NCI-H2081 (cell line): Measurements from ENCODE around the gene ZNF319.

Source experiments
- DNase-seq, 2 experiments: peaks; one replicate each; lab custom pipeline; 2025; lab: John Stamatoyannopoulos, UW

ZNF319 gene

DNA sequence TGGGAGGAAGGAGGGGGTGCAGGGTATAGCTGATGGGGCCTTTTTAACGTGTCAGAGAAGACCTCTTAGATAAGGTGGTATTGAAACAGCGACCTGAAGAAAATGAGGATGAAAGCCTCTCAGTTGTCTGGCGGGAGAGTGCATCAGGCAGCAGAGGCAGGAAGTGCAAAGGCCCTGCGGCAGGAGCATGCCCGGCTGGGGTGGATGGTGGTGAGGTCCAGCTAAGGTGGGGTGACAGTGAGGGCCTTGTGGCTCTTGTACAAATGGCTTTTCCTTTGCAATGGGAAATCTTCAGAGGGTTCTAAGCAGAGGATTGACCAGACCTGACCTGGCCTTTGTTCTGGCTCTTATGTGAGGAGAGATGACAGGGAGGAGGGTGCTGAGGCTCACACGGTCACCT lies 36.5 kb upstream of the ZNF319 start:
- no peak for DNase-seq

DNA sequence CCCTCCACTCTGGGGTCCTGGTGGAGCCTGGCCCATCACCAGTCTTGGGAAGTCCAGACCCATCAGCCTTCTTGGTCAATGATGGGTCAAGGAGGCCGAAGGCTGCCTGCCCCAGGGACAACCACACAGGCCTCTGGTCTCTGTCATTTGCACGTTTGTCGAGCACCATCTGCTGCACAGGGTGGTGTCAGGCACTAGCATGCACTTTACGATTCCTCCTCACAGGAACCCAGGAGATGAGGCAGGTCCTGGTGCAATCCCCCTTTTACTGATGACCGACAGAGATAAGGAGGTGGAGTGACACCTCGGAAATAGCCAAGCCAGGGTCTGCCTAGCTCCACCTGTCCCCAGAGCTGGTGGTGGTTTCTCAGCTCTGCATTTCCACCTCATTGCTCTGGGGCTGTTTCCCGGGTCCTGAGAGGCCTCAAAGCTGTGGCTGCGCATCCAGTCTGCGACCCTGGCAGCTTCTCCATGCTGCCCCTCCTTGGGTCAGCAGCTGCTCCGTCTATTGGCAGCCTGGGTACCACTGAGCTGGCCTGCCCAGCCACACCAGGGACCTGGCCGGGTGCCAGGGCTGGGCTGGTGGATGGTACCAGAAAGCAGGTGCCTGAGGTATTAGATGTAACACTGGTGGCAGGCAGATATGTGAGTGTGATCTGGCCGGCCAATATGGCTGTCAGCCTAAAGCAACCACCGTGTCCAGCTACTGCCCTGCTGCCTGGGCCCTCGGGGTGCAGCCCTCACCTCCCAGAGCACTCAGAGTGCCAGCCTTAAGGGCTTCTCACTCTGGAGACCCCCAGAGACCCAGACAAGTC lies 35.1 kb upstream of the ZNF319 start:
- peak in 1 of 2 experiments; percentile 5 for DNase-seq

DNA sequence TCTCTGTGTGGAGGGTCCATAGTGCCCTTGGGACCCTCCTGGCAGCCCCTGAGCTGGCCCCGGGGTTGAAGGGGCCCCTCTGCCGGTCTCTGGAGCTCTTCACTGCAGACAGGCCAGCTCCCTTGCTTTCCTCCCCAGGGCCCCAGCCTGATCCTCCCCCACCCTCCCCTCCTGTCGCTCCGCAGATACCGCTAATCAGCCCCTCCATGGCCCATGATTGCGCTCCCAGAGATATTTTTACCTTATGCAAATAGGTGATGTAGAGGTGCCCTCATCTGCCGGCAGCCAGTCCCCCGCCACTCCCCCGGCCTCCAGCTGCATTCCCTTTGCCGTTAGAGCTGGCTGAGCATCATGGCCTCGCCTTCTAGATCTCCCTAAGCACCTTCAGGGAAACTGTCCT lies 34.3 kb upstream of the ZNF319 start:
- DNase-seq: no peak

DNA sequence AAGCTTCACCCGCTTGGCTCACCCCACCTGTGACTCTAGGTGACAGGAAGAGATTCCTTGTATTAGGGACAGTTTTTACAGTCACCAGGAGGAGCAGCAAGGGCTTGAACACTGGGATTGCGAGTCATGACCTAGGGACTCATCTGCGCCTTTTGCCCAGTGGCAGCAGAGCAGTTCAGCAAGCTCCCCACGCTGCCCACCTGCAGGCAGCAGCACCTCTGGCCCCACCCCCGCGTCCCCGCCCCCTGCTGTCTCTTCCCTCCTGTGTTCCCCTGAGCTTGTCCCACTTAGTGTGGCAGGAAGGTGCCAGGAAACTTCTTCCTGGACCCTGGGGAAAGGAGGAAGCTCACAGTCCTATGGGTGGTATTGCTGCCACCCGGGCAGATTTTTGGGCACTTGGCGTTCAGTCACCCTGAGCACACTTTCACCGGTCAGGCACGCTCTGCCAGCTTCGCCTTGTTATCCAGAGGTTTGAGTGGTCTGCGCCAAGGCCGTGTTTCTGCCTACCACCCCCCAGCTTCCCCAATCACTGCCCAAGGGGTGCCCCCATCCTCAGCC lies 33.7 kb upstream of the ZNF319 start:
- no peak for DNase-seq

DNA sequence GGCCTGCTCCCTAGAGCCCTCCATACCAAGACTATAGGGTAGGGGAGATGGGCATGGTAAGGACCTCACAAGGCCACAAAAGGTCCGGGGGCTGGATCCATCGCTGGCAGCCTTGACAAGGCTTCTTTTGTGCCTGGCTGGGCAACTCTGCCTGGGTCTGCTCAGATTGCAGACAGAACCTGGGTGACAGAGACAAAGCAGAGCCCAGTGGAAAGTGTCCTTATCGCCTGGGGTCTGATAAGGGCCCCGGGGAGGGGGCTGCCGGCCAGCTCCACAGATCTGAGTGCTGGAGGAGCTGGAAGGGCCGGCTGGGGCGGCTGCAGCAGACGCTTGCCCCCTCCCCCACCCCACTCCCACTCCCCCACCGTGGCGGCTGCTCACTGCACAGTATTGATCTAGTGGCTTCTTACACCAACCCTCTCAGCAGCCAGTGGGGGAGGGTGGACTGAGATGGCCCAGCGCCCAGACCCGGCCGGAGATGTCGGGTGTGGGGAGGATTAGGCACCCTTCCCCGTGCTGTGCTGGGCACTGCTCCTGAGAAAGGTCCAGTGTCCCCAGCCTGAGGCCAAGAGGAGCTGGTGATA lies 32.3 kb upstream of the ZNF319 start:
- no peak for DNase-seq

DNA sequence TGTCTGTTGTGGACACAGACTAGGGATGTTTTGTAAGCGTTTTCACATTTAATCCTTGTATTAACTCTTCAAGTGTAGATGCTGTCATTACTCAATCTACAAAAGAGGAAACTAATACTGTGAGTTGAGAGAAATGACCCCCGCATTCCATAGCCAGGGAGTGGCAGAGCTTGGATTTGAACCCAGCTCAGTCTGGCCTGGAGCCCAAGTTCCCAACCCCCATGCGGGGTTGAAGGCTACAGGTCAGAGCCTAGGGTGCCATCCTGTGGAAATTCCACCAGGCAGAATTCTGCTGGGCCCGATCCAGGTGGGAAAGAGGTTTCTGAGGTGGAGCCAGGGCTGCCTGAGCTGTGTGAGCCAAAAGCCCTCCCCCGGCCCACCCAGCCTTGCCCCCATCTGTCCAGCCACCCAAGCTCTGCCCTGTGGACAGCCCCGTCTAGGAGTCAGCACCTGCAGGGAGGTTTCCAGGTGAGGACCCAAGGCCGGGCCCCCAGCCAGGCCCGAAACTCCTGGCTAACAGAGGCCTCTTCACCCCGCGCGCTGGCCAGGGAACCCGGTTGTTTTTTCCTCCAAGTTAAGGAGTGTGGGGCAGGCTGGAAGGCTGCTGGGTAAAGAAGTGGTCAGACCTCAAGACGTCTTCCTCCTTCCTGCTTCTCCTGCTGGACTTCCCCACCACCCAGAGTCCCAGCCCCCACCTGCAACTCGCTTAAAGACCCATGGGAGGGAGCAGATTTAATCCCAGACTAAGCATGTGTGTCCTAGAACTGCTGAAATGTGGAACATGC lies 30.7 kb upstream of the ZNF319 start:
- no peak for DNase-seq

DNA sequence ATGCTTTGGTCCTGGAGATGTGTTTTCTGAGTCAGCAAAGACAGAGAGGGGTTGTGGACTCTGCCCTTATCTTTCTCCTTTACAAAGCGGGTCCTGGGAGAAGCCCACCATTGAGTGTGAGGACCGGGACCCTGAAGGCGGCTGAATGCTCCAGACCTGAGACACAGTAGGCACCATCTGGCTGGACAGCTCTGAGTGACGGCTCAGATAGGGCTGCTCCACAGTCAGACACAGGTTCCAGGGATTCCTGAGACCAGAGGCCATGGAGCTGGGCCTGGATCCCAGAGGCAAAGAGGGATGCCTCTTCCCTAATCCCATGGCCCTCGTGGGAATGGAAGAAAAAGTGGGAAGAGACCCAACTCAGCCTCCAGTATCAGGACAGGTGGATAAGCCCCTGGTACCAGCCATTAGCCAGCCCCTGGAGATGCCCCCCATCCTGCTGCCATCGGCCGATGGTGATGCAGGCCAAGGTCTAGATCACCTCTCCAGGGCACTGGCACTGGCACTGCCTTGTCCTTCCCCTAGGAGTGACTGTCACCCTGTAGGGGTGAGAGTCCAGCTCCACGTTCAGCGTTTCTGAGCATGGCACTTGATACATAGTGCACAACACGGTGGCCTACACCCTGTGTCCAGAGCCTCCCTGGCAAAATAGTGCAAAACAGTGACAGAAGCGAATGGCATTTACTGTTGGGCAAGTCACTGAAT lies 29.8 kb upstream of the ZNF319 start:
- no peak for DNase-seq

DNA sequence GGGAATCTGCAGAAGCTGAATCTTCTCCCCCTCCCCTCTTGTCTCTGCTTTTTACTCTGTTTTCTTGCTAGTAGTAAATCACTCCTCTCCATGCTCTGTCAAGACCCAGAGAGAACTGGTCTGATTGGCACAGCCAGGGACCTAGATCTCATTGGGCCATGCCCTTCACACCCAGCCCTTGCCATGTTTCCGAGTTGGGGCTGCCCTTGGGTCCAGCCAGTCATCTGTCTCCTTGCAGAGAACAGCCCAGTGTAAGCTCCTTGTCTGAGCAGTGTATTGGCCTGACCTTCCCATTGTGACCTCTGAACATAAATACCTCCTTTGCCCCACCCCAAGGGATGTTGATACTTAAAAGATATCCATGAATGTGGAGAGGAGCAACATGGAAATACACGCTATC lies 28.9 kb upstream of the ZNF319 start:
- no peak for DNase-seq

DNA sequence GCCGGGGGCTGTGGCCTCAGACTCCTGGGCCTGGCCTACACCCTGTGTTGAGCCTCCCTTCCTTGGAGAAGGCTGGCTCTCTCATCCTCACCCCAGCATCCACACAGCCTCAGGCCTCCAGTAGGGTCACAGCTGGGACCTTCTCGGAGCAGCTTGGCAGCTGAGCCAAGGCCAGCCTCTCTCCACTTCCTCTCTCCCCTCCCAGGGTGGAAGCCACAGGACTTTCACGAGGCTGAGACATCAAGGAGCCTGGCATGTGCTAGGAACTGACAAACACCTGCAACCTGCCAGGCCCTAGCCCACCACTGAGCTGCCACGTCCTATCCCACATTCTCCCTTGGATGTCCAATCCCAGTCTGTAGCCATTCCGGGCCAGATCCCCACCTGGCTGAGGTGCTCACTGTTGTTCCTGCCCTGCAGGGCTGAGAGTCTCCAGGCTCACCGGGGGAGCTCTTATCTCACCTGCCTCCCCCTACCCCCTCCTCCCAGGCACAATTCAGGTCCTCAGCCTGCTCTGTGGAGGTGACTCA lies 28.1 kb upstream of the ZNF319 start:
- DNase-seq: no peak

DNA sequence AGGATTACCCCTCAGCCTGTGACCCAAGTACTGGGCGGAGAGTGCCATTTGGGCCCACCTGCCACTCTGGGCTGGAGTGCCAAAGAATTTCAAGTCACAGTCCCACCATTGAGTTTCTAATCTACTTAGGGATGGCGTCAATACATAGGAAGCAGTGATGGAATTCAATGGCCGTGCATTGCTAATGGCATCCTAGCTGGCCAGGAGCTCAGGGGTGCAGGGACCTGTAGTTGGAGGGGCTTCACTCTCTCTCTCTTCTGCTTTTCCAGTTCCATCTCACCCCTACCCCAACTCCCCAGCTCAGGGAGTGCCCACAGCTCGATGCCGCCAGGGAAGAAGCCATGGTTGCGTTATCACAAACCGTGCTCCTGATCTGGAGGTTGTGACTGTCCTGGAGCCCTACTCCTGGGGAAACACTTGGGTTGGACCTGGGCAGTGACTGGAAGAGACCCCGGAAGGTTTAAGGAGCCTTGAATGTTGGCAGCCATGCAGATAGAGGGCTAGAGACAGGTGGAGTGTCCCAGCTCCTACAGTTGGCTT lies 27.5 kb upstream of the ZNF319 start:
- no peak for DNase-seq

DNA sequence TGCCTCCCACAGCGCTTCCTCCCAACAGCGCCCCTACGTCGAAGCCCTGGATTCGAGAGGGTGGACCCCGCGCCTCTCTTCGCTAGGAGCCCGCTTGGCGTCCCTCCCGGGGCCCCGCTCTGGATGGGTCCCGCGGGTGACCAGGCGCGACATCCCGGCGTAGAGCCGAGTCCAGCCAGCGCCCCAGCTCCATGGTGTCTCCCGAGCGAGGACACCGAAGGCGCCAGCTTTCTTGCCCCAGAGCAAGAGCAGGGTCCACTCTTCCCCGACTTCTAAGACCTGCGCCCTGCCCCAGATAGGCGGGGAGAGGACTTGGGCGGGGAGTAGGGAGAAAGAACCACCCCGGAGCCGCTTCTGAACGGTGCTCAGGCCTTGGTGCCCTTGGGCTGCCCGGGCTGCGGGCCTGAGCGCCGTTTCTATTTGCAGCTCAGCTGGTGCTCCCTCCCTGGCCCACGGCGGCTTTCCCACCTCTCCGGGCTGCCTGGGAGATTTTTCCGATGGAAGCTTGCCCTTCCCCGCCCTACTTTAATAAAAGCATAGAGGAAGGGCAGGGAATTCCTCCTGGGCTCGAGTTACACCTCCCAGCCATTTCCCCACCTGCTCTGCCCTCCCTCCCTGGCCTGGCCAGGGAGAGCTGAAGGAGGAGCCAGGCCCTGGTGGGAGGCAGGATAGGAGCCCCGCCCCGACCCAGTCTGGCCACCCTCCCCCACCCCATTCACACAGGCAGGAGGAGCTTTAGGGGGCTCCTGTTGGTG lies 26.9 kb upstream of the ZNF319 start:
- DNase-seq: no peak

DNA sequence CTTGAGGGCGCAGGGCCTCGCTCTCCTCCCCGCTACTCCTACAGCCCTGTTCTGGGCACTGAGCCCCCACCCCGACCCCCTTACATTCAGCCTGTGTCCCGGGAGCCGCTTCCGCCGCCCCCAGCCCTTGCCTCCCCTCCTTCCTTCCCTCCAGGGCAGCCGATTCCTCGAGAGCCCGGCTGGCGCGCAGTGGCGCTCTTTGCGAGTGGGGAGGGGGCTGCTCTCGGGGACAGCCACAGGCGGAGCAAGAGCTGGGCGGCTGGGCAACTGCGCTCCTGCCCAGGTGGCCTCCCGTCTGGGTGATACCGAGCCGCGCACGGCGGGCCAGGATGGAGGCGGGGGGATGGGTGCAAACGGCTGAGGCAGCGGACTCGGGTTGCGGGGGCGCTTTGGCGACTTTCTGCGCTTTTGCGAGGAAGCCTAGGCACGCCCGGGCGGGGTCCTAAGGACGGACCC lies 26.3 kb upstream of the ZNF319 start:
- no peak for DNase-seq

DNA sequence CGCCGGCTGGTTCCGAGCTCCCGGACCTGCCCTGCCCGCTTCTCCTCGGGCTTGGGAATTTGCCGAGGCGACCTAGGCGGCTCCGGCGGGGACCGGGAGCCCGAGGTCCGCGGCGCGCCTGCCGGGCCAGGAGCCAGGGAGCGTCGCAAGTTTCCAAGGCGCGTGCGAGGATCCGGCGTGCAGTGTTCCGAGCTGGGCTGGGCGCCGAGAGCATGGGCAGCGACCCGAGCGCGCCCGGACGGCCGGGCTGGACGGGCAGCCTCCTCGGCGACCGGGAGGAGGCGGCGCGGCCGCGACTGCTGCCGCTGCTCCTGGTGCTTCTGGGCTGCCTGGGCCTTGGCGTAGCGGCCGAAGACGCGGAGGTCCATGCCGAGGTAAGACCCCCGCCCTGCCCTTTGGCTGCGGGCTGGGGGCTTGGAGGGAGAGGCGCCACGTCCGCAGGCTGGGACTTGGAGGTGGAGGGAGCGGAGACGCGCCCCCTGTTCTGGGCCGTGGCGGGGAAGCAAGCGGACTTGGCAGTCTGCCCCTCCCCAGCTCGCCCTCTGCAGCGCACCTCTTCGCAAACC lies 25.8 kb upstream of the ZNF319 start:
- DNase-seq: peak; percentile 30 to 36

DNA sequence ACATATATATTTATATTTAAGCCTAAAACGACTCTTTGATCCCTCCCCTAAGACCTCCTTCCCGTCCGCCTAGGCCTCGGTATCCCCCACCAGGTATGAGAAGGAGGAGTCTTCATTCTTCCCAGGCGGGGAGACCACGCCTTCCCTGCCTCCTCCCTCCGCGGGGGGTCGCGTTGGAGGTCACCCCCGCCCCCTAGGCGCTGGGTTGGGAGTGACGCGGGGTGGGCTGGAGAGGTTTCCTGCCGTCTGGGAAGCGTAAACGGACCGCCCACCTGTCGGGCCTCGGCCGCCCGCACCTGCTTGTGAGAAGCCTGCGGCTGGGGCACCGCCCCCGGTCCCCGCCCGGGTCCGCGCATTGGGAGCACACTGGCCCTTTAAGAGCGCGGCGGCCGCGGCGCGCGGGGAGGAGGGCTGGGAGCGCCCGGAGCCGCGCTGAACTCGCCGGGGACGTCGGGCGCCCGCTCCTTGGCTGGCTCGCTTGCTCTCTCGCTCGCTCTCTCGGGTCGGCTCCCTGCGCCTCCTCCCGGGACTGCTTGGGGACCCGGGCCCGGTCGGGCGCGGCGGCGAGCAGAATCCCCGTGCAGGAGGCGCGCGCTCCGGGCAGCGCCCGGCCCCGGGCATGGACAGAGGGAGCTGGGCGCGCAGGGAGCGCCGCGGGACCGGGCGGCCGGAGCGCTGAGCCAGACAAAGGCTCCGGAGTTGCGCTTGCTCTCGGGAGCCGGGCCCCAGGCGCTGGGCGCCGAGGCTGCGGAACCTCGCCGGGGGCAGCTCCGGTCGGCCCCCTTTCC lies 25.1 kb upstream of the ZNF319 start, which contains the start of gene MMP15:
Gene MMP15, plus strand, starts transcription at position 404 of the 788 bp plus-strand sequence. CDS start 597 bp downstream, outside the sequence.
- peak; percentile 45 to 69 for DNase-seq

DNA sequence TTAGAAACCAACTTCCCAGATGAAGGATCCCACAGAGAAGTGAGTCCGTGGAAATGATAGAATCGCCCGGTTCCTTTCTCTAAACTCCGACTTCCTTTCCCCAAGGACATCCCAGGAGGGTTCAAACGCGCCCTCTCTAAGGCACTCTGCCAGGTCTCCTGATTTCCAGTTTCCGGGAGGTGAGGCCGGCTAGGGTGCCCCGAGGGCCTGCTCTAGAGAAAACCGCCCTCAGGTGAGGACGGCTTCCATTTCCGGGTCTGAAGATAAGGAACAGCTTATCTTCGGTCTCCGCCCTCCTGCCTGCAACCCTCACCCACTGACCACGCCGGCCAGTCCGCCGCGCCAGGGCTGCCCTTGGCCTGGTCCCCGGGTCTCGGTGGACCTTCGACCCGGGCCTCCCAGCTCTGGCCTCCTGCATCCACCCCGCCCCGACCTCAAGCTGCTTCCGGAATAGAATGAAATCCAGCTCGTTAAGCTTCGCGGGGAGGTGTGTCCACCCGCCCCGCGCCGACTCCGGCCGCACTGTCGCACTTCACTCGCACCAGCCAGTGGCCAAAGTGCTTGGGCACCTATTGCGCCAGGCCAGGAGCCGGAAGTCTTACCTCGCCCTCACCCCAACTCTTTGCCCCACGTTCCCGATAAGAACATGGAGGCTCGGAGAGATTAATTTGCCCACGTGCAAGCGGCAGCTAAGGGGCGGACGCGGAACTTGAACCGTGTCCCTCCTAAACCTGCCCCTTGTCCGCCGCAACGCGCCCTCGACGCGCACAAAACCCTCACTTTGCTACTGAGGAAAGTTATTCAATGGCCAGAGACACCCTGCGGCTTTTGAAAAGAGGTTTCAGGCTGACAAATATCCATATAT lies 24.2 kb upstream of the ZNF319 start:
- DNase-seq: no peak

DNA sequence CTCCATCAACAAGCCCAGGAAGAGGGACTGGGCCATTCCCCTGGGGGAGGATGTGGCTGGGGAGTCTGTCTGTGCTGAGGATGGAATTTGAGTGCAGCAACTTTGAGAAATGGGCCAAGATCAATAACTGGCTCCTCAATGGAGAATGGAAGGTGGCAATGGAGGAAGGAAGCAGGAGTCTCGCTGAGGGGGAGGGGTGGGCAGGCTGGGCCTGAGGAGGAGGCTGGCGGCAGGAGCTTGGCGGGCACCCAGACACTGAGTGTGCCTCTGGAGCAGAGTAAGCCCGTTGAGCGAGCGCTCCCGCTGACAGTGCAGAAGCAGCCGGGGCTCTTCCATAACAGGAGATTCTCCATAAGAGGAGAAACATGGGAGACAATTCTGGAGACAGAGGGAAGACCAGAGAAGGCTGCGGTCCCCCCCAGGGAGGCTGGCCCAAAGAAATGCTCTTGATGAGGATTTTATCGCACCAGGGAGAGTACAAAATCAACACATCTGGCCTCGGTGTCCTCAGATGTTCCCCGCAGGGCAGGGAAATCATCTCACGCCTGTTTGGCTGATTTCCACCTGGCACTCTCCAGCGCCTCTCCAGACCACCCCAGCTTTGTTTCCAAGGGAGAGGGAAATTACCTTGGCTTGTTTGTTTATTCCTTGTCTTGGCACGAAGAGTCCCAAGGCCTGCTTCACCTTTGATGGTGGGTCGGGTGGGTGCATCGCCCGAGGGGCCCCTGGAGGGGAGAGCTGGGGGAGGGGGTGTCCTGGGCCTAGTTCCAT lies 22.3 kb upstream of the ZNF319 start:
- peak; percentile 56 to 65 for DNase-seq
